ENCODE measurements around the gene RABGAP1L. TPM values are rescaled to one million over a fixed set of nuclear protein-coding genes. Genes with fewer than 3 reads are reported as not detected.

Gene RABGAP1L
- polyA plus RNA-seq, 1 donor (not counting 4 experiments of a cell fraction or from before 2014, with no cell fraction given), result 24.2 TPM

- Histone ChIP-seq H2AFZ (ENCODE audit: control insufficient read depth, low read length) (no peak overlapping the region), H3K9me1 (ENCODE audit: control insufficient read depth, extremely low read depth, insufficient read depth, low read length) (no peaks in the 10 kb centered on the region), H4K20me1 (ENCODE audit: control insufficient read depth, extremely low read depth, insufficient read depth, low read length) (no peaks in the 10 kb centered on the region), H3K4me2 (ENCODE audit: control insufficient read depth, extremely low read depth, insufficient read depth, low read depth, low read length) (no peak overlapping the region), H3K79me2 (ENCODE audit: control insufficient read depth, insufficient read depth, low read length) (peaks cover 44% of the 10 kb centered on the region), H3K4me3 (ENCODE audit: control insufficient read depth in 2 of 3, extremely low read depth in 1 of 3, insufficient read depth in 2 of 3, low read depth in 1 of 3, low read length in 3 of 3) (no peak overlapping the region), H3K9ac (ENCODE audit: control insufficient read depth, extremely low read depth, insufficient read depth, low read length) (no peak overlapping the region), H3K27me3 (ENCODE audit: control insufficient read depth, extremely low read depth, insufficient read depth, low read length) (no peaks in the 10 kb centered on the region), H3K36me3 (ENCODE audit: control insufficient read depth in 2 of 2, extremely low read depth in 1 of 2, insufficient read depth in 2 of 2, low read length in 2 of 2) (no peaks in the 10 kb centered on the region), H3K9me3 (ENCODE audit: control insufficient read depth, low read depth, low read length) (no peaks in the 10 kb centered on the region), H3K4me1 (ENCODE audit: control insufficient read depth, extremely low read depth, insufficient read depth, low read length) (no peaks in the 10 kb centered on the region), H3K27ac (ENCODE audit: control insufficient read depth, insufficient read depth, low read length) (no peak overlapping the region)
- no peak for DNase-seq (ENCODE audit: low read depth, low spot score)
- FAIRE-seq, result no peak
- dilution Hi-C loops (cut with MboI; ENCODE audit: extremely low pct_ligation_motif_present, low sequenced_read_pairs), result no loop called here
- TF ChIP-seq EZH2 (IDR thresholded peaks at IDR 0.05; ENCODE audit: low read length), result no peak
- TF ChIP-seq CTCF (optimal IDR thresholded peaks at IDR 0.05 in 1 of 3, IDR thresholded peaks at IDR 0.05 in 1 of 3, conservative IDR thresholded peaks at IDR 0.05 in 1 of 3; ENCODE audit: extremely low read depth in 1 of 3, insufficient read depth in 2 of 3, low read length in 3 of 3), result no peak
These were observed 8.0 kb downstream of the RABGAP1L start for GRCh38 chr1:174167265-174167803.

GRCh38 chr1:174169342-174169741, 10.0 kb downstream of the RABGAP1L start:
- FAIRE-seq (no peak), DNase-seq (ENCODE audit: low read depth, low spot score) (no peak)
- no peak overlapping the region for H3K4me3 ChIP-seq (ENCODE audit: control insufficient read depth in 2 of 3, extremely low read depth in 1 of 3, insufficient read depth in 2 of 3, low read depth in 1 of 3, low read length in 3 of 3)
- TF ChIP-seq CTCF (optimal IDR thresholded peaks at IDR 0.05 in 1 of 3, IDR thresholded peaks at IDR 0.05 in 1 of 3, conservative IDR thresholded peaks at IDR 0.05 in 1 of 3; ENCODE audit: extremely low read depth in 1 of 3, insufficient read depth in 2 of 3, low read length in 3 of 3) (no peak), EZH2 (IDR thresholded peaks at IDR 0.05; ENCODE audit: low read length) (no peak)
- no peaks in the 10 kb centered on the region for H3K4me1 ChIP-seq (ENCODE audit: control insufficient read depth, extremely low read depth, insufficient read depth, low read length)
- no peaks in the 10 kb centered on the region for H3K9me1 ChIP-seq (ENCODE audit: control insufficient read depth, extremely low read depth, insufficient read depth, low read length)
- H2AFZ ChIP-seq (ENCODE audit: control insufficient read depth, low read length), result no peak overlapping the region
- H3K4me2 ChIP-seq (ENCODE audit: control insufficient read depth, extremely low read depth, insufficient read depth, low read depth, low read length), result no peak overlapping the region
- dilution Hi-C loops (cut with MboI; ENCODE audit: extremely low pct_ligation_motif_present, low sequenced_read_pairs), result no loop called here
- H4K20me1 ChIP-seq (ENCODE audit: control insufficient read depth, extremely low read depth, insufficient read depth, low read length), result no peaks in the 10 kb centered on the region
- H3K79me2 ChIP-seq (ENCODE audit: control insufficient read depth, insufficient read depth, low read length), result peaks cover 37% of the 10 kb centered on the region
- H3K36me3 ChIP-seq (ENCODE audit: control insufficient read depth in 2 of 2, extremely low read depth in 1 of 2, insufficient read depth in 2 of 2, low read length in 2 of 2), result no peaks in the 10 kb centered on the region
- no peak overlapping the region for H3K27ac ChIP-seq (ENCODE audit: control insufficient read depth, insufficient read depth, low read length)
- no peak overlapping the region for H3K9ac ChIP-seq (ENCODE audit: control insufficient read depth, extremely low read depth, insufficient read depth, low read length)
- H3K9me3 ChIP-seq (ENCODE audit: control insufficient read depth, low read depth, low read length), result no peaks in the 10 kb centered on the region
- no peaks in the 10 kb centered on the region for H3K27me3 ChIP-seq (ENCODE audit: control insufficient read depth, extremely low read depth, insufficient read depth, low read length)

All from keratinocyte (primary cell).